HG03060 (cell line): ENCODE data around the gene ADAMTSL3.
"Not testable (repeated sequence)": the region's sequence is repeated elsewhere in the genome, so short reads cannot be mapped to it uniquely, and the experiment has no call there.

ENCODE experiments used
- ATAC-seq: cut with Tn5 transposase; IDR thresholded peaks from one replicate; pipeline ENCODE4 v1.9.1; 2021; ENCODE audit warnings: low read depth, moderate number of reproducible peaks; ENCODE audit not compliant: unreplicated experiment

ADAMTSL3 gene

GRCh38 chr15:83947156-83947555 lies 293.2 kb downstream of the ADAMTSL3 start:
- ATAC-seq, result no peak

DNA sequence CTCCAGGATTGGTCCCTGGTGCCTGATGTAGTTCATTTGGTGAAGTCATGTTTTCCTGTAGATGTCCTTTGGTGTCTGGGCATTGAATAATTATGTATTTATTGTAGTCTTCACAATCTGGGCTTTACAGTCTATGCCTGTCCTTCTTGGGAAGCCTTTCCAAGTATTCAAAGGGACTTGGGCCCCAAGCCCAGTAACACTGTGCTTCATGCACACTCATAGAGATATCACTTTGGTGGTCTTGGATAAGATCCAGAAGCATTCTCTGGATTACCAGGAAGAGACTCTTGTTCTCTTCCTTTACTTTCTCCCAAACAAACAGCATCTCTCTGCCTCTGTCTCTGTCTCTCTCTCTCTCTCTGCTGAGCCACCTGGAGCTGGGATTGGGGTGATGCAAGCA lies 300.6 kb downstream of the ADAMTSL3 start:
- no peak for ATAC-seq

DNA sequence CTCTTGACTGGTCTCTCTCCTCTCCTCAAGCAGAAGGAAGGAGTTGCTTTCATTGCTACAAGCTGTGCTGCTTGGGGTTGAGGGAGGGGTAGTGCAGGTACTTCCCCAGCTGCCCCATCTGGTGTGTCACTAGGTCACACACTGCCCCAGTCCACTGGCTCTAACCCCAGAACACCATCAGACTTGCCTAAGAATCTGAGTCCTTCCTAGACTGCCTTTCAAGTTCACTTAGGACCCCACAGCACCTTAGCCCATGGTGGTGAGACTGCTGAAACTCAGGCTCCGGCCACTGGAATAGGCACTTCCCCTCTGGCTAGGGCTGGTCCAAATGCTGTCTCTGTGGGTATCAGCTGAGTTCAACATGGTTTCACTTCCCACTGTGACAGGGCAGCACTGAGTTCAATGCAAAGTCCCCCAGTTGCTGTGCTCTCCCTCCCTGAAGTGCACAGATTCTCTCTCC lies 301.9 kb downstream of the ADAMTSL3 start:
- ATAC-seq, result peak; percentile 95

DNA sequence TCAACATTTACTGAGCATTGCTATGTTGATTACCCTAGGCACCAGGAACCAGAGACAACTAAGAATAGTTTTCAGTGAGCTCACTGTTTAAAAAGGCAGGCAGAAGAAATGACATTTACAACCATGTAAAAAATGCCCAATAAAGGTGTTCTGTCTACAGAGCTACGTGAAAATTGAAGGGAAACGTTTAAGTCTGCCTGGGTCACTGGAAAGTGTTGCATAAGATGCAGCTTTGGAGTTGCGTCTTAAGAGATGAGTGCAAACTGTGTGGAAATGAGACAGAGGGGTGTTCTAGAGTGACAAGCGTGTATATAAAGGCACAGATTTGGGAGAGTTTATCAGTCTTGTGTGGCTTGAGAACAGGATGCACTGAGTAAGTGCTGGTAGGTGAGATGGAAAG lies 303.0 kb downstream of the ADAMTSL3 start:
- no peak for ATAC-seq

DNA sequence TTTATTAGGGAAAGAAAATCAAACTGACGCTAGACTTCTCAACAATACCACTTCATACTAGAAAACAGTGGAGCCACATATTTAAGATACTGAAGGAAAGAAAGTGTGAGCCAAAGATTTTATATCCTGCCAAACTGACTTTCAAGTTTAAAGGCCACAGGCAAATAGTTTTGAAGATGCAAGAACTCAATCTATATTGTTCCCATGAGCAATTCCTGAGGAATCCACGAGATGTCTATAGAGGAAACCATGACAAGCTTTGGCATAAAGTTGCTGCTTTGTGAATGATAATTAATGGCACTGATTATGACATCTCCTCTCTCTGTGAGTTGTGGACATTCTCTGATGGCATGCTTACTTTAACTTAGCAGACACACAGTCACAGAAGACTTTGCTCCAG lies 305.6 kb downstream of the ADAMTSL3 start:
- ATAC-seq, result no peak

DNA sequence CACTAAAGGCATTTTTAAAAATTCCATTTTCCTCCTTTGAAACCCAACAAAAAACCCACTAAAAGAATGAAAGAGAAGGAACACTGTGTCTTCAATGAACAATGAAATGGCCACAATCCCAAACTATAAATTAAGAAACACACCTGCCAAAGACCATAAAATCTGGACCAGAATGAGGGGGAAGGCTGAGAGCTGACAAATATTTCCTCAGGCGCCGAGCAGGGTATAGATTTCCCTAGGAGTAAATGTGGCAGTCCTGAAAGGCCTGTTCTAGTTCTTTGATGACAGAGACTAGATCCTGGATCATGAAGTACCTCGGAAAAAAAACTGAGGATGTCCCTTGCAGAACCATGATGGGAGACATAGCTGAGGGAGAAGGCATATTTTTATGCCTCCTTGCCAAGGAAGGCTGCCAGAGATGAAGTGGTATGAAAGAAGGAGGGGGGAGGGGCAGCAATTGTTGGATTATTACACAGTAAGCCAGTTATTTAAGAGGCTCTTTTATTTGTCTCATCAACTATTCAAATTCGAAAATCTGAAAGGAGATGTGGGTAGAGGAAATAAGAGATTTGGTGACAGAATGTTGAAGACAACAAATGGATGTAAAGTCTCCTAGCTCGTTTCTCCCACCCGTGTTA lies 306.4 kb downstream of the ADAMTSL3 start:
- ATAC-seq, result no peak

- ATAC-seq, result no peak
Observed at GRCh38 chr15:83961311-83961710, 307.4 kb downstream of the ADAMTSL3 start.

- not testable (repeated sequence) for ATAC-seq
Observed at GRCh38 chr15:83964967-83965366, 311.0 kb downstream of the ADAMTSL3 start.

DNA sequence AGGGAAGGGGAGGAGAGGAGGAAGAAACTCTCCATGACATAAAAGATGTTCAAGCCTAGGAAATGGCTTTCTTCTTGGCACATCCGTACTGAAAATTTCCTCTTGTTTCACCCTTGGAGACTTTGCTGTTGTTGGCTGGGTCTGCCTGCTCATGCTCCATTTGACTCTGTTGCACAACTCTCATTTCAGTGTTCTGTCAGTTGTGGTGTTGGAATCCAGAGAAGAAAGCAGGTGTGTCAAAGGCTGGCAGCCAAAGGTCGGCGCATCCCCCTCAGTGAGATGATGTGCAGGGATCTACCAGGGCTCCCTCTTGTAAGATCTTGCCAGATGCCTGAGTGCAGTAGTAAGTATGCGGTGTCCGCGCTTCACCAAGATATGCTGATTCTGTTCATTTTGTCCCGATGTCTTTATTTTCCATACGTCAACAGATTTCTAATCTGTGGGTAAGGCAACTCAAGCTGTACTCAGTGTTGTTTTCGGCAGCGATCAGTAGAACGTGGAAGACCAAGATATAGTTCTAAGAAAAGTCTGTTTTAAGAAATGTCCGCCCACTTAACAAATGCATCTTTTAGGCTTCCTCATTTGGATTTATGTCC lies 316.5 kb downstream of the ADAMTSL3 start:
- ATAC-seq, result no peak

- ATAC-seq, result no peak
Observed at GRCh38 chr15:83971992-83972391, 318.1 kb downstream of the ADAMTSL3 start.

DNA sequence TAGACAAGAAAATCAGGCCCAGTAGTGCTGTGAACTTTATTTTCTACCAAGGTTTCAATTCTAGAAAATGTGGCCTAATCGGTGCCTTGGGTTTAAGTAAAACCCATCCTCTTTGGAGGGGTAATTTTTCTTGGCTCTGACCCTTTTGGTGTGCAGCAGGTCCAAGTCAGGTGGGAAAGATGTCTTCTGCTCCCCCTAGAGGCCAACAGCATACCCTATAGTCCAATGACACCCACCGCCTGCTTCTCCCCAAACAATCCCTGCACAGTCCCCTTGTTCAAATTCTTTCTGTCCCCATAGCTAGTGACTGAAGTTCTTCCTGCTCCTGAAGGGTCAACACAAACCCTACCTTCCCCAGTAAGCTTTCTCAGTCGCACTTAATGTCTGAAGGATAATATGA lies 319.9 kb downstream of the ADAMTSL3 start:
- no peak for ATAC-seq

DNA sequence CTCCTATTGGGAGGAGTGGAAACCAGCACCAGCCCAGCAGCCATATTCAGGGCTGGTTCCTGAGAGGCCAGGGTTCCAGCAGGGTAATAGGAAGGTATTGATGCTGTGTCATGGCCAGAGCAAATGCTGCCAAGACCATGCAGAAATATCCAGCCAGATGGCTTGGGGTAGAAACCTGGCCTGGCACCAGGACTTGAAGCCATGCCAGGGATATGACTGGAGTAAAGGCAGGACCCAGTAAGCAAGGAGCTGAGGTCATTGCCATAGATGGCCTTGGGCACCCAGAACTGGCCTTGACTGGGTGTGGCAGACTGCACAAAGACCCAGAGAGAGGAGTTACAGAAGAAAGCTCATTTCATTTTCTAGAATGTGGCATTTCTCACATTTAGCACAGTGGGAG lies 324.1 kb downstream of the ADAMTSL3 start:
- no peak for ATAC-seq

DNA sequence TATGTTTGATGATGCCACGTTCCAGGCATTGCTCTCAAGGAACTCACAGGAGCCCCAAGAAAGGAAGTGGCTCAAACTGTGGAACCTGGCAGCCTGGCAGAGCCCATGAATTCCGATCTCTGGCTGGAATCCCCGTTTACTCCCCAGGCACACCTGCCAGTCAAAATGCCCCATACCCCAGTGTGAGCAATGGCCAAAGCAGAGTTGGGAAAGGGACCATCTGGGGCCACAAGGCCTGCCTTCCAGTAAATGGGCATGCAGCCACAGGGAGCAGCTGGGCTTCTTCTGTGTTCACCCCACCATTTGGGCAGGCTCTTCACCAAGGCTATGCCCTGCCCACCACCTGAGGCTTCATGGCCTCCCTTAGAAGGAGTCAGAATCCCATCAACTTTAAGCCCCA lies 324.7 kb downstream of the ADAMTSL3 start:
- ATAC-seq, result no peak

DNA sequence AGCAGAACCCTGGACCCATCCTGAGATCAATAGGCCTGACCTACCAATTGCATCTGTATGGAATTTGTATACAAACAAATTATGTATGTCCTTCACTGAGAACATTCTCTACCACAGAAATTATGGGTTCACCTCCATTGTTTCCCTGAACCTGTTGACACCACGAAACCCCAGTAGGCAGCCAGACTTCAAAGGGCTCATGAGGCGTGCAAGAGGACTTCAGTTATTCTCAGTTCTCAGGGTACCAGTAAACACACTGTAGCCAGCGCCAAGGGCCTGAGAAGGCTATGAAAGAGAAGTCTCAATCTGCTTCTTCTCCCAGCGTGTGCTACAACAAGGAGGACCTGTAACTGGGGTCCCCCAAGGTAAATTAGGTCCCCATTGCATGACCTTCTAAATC lies 326.7 kb downstream of the ADAMTSL3 start:
- ATAC-seq, result no peak

GRCh38 chr15:83982748-83983147 lies 328.8 kb downstream of the ADAMTSL3 start:
- no peak for ATAC-seq

DNA sequence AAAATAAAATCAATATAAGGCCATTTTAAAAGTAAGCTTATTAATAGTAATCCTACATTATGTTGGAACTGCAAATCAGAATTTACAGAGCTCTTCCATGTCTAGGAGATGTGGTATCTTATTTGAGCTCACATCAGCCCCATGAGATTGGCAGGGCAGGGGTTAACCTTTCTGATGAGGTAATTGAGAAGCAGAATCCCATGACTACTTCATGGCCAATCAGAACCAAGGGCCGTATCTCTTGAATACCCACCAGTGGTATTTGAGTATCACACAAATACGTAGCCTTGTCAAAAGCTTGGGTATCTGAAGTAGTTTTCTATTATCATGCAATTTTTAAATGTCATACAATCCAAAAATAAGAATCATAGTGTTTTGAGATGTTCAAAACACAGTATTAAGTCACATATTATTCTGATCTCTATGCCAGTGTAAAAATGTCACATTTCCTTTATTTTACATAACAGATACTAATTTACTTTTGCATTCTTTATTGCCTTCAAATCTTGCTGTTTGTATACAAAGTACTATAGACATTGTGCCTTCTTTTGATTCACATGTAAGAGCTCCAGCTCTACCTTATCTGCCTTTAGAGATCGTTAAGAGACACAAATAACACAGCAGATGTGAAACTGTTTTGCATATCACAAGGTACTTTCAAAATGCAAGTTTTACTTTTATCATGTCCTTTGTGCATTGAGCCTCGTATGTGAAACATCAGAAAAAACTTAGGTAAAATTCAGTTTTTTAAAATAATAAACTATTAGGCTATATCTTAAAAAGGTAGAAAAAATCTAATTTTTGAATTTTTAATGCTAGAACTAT lies 329.9 kb downstream of the ADAMTSL3 start:
- peak; percentile 64 for ATAC-seq

- ATAC-seq, result no peak
Observed at GRCh38 chr15:83984601-83985000, 330.7 kb downstream of the ADAMTSL3 start.

DNA sequence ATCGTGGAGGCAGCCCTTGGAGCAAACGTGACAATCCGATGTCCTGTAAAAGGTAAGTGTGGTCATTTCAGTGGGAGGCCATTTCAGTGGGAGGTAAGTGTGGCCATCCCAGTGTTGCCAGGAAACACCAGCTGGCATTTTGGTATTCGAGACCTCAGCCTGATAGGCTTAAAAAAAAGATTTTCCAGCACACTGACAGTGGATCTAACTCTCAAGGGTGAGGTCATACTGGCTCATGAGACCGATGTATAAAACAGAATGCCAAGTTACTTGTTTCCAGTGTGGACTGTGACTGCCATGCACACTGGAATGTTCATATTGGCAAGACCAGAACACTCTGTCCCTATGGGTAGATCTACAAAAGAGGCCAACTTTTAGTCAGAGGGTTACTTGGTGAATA lies 337.2 kb downstream of the ADAMTSL3 start:
- ATAC-seq, result no peak

GRCh38 chr15:83992324-83993031 lies 338.6 kb downstream of the ADAMTSL3 start:
- ATAC-seq, result no peak

- no peak for ATAC-seq
Observed at GRCh38 chr15:83993591-83993990, 339.7 kb downstream of the ADAMTSL3 start.

GRCh38 chr15:83998486-83998885 lies 344.6 kb downstream of the ADAMTSL3 start:
- no peak for ATAC-seq
